Suprapubic skin (tissue), 4 donors: ENCODE measurements around the gene SH3TC1. TPM values are rescaled to one million over a fixed set of nuclear protein-coding genes. Genes with fewer than 3 reads are reported as not detected.

Experiments used
- DNase-seq, 2 donors: peaks; one replicate each; pipeline ENCODE4 v3.0.0-alpha.2; 2019; ENCODE audit warnings: low spot score in 2 of 2
- H3K27ac ChIP-seq: fragments of 200-600 bp; sonication (generic); one replicate; pipeline ENCODE4 v1.5.1; 2019
- H3K27me3 ChIP-seq: fragments of 200-600 bp; sonication (generic); one replicate; pipeline ENCODE4 v1.5.1; 2019
- H3K36me3 ChIP-seq: fragments of 200-600 bp; sonication (generic); one replicate; pipeline ENCODE4 v1.5.1; 2019
- H3K4me1 ChIP-seq: fragments of 200-600 bp; sonication (generic); one replicate; pipeline ENCODE4 v1.5.1; 2019
- H3K4me3 ChIP-seq: fragments of 200-600 bp; sonication (generic); one replicate; pipeline ENCODE4 v1.5.1; 2019; ENCODE audit warnings: mild to moderate bottlenecking
- H3K9me3 ChIP-seq: fragments of 200-600 bp; sonication (generic); one replicate; pipeline ENCODE4 v1.5.1; 2019
- EP300 ChIP-seq: sonication (generic); formaldehyde crosslinking; IDR thresholded peaks from one replicate; pipeline ENCODE4 v1.6.1; 2017; ENCODE audit warnings: antibody characterized with exemption
- POLR2A ChIP-seq, 2 donors: fragments of 450-650 bp; IDR thresholded peaks; one replicate each; pipeline ENCODE4 v1.6.1; 2017; ENCODE audit warnings: antibody characterized with exemption in 2 of 2, mild to moderate bottlenecking in 2 of 2, moderate library complexity in 2 of 2
- POLR2AphosphoS5 ChIP-seq, 3 donors: sonication (generic); formaldehyde crosslinking; IDR thresholded peaks; one replicate each; pipeline ENCODE4 v1.6.1; 2017; ENCODE audit warnings: antibody characterized with exemption in 3 of 3
- WGBS: methylation state at CpG from one replicate; pipeline ENCODE4 v1.1.5; 2018; 5-methylcytosine and 5-hydroxymethylcytosine counted together
- total RNA-seq, 4 donors: library from RNA; depleted of rRNA; stranded (reverse); fragments of >200 nt; gene quantifications; one replicate each; pipeline ENCODE4 v1.1.0, GENCODE V29; 2016
- TF ChIP-seq, protein P1 (sequence below), 2 donors: fragments of 200-600 bp in 1 of 2; fragments of 450-650 bp in 1 of 2; sonication (generic) in 1 of 2; IDR thresholded peaks; one replicate each; pipeline ENCODE4 v1.5.1; 2016 to 2019; ENCODE audit warnings: antibody characterized with exemption in 2 of 2, mild to moderate bottlenecking in 1 of 2, moderate library complexity in 1 of 2

Gene SH3TC1
- total RNA-seq, 4 donors from 2014 or later = 6.3 to 15.1 (median 9.9) TPM

DNA sequence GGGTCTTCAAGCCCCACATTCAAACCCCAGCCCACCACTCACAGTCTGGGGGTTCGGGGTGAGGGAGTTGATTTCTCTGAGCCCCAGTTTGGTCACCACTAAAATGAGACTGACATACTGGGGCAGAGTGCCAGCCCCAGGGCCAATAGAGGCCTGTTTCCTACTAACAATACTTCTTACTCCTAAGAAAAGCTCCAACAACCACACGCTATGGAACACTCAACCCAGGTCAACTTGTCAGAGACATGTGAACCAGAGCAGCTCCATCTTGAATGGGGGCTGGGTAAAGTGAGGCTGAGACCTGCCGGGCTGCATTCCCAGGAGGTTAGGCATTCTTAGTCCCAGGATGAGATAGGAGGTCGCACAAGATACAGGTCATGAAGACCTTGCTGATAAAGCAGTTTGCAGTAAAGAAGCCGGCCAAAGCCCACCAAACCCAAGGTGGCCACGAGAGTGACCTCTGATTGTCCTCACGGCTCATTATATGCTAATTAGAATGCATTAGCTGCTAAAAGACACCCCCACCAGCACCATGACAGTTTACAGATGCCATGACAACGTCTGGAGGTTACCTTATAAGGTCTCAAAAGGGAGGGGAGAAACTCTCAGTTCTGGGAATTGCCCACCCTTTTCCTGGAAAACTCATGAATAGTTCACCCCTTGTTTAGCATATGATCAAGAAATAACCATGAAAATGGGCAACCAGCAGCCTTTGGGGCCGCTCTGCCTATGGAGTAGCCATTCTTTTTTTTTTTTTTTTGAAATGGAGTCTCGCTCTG, 43.9 kb downstream of the SH3TC1 start:
- DNase-seq = no peak
- Histone ChIP-seq H3K4me1 (peaks cover 28% of the 10 kb centered on the region), H3K27me3 (no peaks in the 10 kb centered on the region), H3K27ac (peak overlapping the region; percentile 46), H3K9me3 (no peaks in the 10 kb centered on the region), H3K4me3 (no peak overlapping the region), H3K36me3 (peaks cover 4% of the 10 kb centered on the region)
- TF ChIP-seq POLR2AphosphoS5 (IDR thresholded peaks at IDR 0.05) (no peak), EP300 (no peak), POLR2A (IDR thresholded peaks at IDR 0.05) (no peak)
- TF ChIP-seq, protein P1, sequence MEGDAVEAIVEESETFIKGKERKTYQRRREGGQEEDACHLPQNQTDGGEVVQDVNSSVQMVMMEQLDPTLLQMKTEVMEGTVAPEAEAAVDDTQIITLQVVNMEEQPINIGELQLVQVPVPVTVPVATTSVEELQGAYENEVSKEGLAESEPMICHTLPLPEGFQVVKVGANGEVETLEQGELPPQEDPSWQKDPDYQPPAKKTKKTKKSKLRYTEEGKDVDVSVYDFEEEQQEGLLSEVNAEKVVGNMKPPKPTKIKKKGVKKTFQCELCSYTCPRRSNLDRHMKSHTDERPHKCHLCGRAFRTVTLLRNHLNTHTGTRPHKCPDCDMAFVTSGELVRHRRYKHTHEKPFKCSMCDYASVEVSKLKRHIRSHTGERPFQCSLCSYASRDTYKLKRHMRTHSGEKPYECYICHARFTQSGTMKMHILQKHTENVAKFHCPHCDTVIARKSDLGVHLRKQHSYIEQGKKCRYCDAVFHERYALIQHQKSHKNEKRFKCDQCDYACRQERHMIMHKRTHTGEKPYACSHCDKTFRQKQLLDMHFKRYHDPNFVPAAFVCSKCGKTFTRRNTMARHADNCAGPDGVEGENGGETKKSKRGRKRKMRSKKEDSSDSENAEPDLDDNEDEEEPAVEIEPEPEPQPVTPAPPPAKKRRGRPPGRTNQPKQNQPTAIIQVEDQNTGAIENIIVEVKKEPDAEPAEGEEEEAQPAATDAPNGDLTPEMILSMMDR (IDR thresholded peaks at IDR 0.05) = no peak
- 80% methylated on average over 10 of the region's 10 CpGs for WGBS

DNA sequence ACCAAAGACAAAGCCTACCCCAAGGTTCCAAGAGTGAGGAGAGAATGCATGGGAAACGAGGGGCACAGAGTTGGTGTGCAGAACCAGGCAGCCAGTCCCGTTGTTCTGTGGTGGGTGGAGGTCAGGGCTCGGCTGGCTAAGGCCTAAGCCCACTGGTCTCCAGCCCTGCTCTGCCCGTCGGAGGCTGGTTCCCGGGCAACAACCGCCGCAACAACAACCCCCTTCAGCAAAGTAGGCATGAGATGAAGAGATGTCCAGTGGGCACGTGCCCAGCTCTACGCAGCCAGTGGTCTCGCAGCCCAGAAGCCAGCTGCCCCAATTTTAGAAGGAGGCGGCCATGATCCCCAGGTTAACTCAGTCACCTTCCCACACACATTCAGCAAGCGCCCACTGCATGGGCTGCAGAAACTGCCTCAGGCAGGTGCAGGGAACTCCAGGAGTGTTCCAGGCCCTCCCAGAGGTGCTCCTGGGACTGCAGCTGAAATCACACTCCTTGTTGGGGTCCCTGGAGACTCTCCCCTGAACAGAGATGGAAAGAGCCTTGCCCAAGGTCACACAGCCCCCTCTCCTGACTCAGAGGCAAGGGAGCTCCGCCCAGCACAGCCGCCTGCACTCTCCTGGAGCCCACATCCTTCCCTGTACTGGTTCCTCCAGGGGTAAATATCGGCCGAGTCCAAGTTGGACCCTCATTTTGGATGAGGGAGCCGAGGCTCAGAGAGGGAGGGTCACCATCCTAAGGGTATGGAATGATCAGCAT, 45.1 kb downstream of the SH3TC1 start:
- Histone ChIP-seq H3K4me1 (peaks cover 22% of the 10 kb centered on the region), H3K36me3 (peaks cover 4% of the 10 kb centered on the region), H3K27me3 (no peaks in the 10 kb centered on the region), H3K4me3 (no peak overlapping the region), H3K27ac (no peak overlapping the region), H3K9me3 (no peaks in the 10 kb centered on the region)
- DNase-seq = no peak
- 91% methylated on average over 15 of the region's 18 CpGs for WGBS
- TF ChIP-seq, protein P1 (IDR thresholded peaks at IDR 0.05) = no peak
- TF ChIP-seq EP300 (no peak), POLR2AphosphoS5 (IDR thresholded peaks at IDR 0.05) (no peak), POLR2A (IDR thresholded peaks at IDR 0.05) (no peak)

DNA sequence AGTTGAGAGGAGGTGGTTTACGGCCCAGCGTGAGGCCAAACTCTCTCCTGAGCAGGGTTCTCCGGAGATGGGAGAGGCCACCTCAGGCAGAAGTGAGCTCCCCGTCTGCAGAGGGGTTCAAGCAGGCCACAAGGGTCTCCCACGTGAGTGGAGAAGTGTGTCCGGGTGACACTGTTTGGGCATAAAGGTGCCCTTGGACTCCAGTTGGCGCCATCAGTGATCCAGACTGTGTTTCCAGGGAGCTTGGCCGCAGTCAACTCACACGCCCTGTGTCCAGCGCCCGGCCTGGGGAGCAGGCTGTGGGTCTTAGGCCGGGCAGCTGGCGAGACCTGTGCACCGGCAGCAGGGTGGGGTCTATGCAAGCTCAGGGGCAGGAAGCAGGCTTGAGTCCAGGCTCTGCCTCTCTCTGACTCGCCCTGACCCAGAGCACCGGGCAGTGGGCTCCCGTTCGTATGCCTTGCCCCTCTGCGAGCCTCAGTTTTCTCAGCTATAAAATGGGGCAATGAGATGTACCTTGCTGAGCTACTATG, 45.9 kb downstream of the SH3TC1 start:
- no peaks in the 10 kb centered on the region for H3K9me3 ChIP-seq
- peaks cover 22% of the 10 kb centered on the region for H3K4me1 ChIP-seq
- no peak for TF ChIP-seq POLR2AphosphoS5 (IDR thresholded peaks at IDR 0.05)
- no peak for TF ChIP-seq EP300
- TF ChIP-seq, protein P1 (IDR thresholded peaks at IDR 0.05) = no peak
- no peak for TF ChIP-seq POLR2A (IDR thresholded peaks at IDR 0.05)
- WGBS = 100% methylated on average over 4 of the region's 19 CpGs
- no peak for DNase-seq
- H3K36me3 ChIP-seq = peaks cover 4% of the 10 kb centered on the region
- no peaks in the 10 kb centered on the region for H3K27me3 ChIP-seq
- H3K4me3 ChIP-seq = no peak overlapping the region
- H3K27ac ChIP-seq = no peak overlapping the region

DNA sequence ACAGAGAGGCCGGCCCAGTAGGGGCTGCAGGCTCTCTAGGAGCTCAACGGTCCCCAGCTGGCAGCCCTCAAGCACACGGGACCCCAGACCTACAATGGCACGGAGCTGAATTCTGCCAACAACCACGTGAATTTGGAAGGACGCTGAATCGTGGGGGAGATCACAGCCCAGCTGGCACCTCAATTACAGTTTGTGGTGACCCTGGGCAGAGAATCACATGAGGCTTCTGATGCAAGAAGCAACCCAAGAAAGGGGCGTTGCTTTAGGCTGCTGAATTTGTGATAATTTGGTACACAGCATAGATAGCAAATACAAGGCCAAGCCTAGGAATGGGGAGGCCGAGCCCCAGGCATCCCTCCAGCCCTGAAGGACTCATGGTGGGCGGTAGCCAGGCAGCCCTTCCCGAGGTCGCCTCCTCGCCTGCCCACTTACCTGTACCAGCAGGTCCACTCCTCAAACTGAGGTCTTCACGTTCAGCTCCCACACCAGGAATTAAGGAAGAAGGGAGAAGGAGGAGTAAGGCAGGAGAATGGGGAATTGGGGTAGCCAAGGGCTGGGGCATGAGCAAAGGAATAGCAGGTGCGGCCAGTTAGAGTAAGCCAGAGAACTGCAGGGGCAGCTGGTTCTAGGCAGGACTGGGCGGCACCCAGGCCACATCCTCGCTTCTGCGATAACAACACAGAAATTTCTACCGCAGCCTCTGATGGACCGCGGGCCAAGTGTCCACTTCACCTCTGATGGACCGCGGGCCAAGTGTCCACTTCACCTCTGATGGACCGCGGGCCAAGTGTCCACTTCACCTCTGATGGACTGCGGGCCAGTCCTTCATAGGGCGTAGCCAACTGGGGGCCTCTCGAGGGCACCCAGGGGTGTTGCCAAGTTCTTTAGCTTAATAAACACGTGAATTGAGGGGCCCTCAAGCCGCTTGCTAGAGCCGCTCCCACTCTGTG, 47.1 kb downstream of the SH3TC1 start:
- Histone ChIP-seq H3K4me1 (peaks cover 22% of the 10 kb centered on the region), H3K9me3 (no peaks in the 10 kb centered on the region), H3K4me3 (no peak overlapping the region), H3K27ac (peak overlapping the region; percentile 87), H3K27me3 (no peaks in the 10 kb centered on the region), H3K36me3 (no peaks in the 10 kb centered on the region)
- TF ChIP-seq, protein P1 (IDR thresholded peaks at IDR 0.05) = no peak
- TF ChIP-seq EP300 = no peak
- TF ChIP-seq POLR2AphosphoS5 (IDR thresholded peaks at IDR 0.05) = no peak
- no peak for TF ChIP-seq POLR2A (IDR thresholded peaks at IDR 0.05)
- 91% methylated on average over 31 of the region's 31 CpGs for WGBS
- no peak for DNase-seq
